ENCODE data around the gene NEMP1.

NEMP1 gene

DNA sequence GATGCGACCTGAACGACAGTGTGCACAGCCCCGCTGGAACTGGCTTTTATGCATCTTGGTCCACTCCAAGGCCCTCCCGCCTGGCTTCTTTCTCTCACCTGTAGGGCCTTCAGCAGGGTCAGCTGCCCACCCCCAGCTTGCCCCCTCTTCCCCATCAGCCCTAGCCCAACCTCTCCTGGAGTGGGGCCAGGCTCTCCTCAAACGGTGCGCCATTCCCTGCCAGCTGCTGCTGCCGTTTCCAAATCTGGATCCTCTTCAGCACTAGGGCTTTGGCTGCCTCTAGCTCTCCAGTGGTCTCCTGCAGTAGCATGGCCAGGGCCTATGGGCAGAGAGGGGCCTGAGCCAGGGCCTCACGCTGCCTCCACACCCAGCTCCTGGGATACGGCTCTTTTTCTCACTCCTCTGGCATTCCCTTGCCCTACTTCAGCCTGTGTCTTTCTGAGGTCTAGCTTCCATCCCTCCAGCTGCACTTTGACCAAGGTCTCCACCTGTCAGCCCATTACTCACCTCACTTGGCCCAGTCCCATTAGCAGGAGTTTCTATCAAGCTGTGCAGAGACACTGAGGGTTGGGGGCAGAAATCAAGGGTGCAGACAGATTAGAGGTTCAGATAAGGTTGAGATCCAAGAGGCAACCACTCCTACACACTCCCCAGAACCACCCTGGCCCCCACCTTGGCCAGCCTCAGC is 27.6 kb upstream of the NEMP1 start:
- H3K36me3 ChIP-seq (ENCODE audit: control insufficient read depth in 2 of 2, insufficient read depth in 2 of 2, low read length in 2 of 2), result peaks cover 47 to 54% of the 10 kb centered on the region in 2 donors
- no peak overlapping the region for H3K4me3 ChIP-seq (ENCODE audit: low read length in 2 of 2)
- no peaks in the 10 kb centered on the region for H3K27me3 ChIP-seq (ENCODE audit: control insufficient read depth in 2 of 2, insufficient read depth in 2 of 2, low read length in 2 of 2)
- H3K27ac ChIP-seq (ENCODE audit: low read depth in 2 of 2, low read length in 2 of 2), result no peak overlapping the region
- no peaks in the 10 kb centered on the region for H3K9me3 ChIP-seq (ENCODE audit: control insufficient read depth in 2 of 2, low read length in 2 of 2)
- no peak overlapping the region for H3K9ac ChIP-seq (ENCODE audit: low read depth in 1 of 2, low read length in 2 of 2)
- peaks cover 20% of the 10 kb centered on the region in 2 donors for H3K4me1 ChIP-seq (ENCODE audit: control insufficient read depth in 2 of 2, insufficient read depth in 2 of 2, low read length in 2 of 2)

GRCh38 chr12:57105011-57105753 is 26.6 kb upstream of the NEMP1 start:
- Histone ChIP-seq H3K27ac (ENCODE audit: low read depth in 2 of 2, low read length in 2 of 2) (no peak overlapping the region), H3K36me3 (ENCODE audit: control insufficient read depth in 2 of 2, insufficient read depth in 2 of 2, low read length in 2 of 2) (peaks cover 49 to 56% of the 10 kb centered on the region in 2 donors)

DNA sequence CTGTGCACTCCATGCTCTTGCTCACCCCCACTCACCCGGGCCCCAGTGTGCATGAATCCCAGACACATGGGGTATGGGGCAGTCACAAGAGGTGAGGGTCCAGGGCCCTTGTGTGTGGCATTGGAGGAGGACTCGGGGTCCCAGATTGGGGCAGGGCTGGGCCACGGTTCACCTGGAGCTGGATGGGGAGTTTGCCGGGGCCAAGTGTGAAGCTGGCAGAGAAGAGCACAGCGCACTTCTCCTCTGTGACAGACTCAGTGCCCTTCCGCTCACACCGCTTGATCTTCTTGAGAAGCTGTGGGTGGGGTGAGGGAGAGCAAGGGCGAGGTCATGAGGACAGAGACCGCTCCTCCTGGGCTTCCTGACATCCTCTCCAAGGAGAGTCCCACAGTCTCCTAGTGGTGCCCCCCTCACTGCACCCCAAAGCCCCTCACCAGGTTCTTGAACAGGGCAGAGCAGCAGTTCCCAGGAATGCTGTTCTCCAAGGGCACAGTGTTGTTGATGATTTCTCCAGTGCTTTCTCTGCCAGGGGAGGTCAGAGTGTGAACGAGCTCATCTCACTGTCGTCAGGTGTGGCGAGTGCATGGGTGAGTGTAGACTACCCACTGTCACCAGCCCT is 25.8 kb upstream of the NEMP1 start:
- Histone ChIP-seq H3K4me3 (ENCODE audit: low read length in 2 of 2) (no peak overlapping the region), H3K4me1 (ENCODE audit: control insufficient read depth in 2 of 2, insufficient read depth in 2 of 2, low read length in 2 of 2) (peaks cover 17 to 19% of the 10 kb centered on the region in 2 donors), H3K27me3 (ENCODE audit: control insufficient read depth in 2 of 2, insufficient read depth in 2 of 2, low read length in 2 of 2) (no peaks in the 10 kb centered on the region), H3K9ac (ENCODE audit: low read depth in 1 of 2, low read length in 2 of 2) (no peak overlapping the region), H3K9me3 (ENCODE audit: control insufficient read depth in 2 of 2, low read length in 2 of 2) (no peaks in the 10 kb centered on the region), H3K27ac (ENCODE audit: low read depth in 2 of 2, low read length in 2 of 2) (no peak overlapping the region), H3K36me3 (ENCODE audit: control insufficient read depth in 2 of 2, insufficient read depth in 2 of 2, low read length in 2 of 2) (peaks cover 54 to 64% of the 10 kb centered on the region in 2 donors)

More at GRCh38 chr12:57105011-57105753, 26.6 kb upstream of the NEMP1 start:
- no peak overlapping the region for H3K4me3 ChIP-seq (ENCODE audit: low read length in 2 of 2)
- H3K9me3 ChIP-seq (ENCODE audit: control insufficient read depth in 2 of 2, low read length in 2 of 2), result no peaks in the 10 kb centered on the region
- no peaks in the 10 kb centered on the region for H3K27me3 ChIP-seq (ENCODE audit: control insufficient read depth in 2 of 2, insufficient read depth in 2 of 2, low read length in 2 of 2)
- H3K9ac ChIP-seq (ENCODE audit: low read depth in 1 of 2, low read length in 2 of 2), result no peak overlapping the region
- H3K4me1 ChIP-seq (ENCODE audit: control insufficient read depth in 2 of 2, insufficient read depth in 2 of 2, low read length in 2 of 2), result peaks cover 23% of the 10 kb centered on the region in 2 donors

GRCh38 chr12:57103856-57104255 is 25.3 kb upstream of the NEMP1 start:
- H3K4me3 ChIP-seq (ENCODE audit: low read length in 2 of 2), result no peak overlapping the region
- no peaks in the 10 kb centered on the region for H3K27me3 ChIP-seq (ENCODE audit: control insufficient read depth in 2 of 2, insufficient read depth in 2 of 2, low read length in 2 of 2)
- no peak overlapping the region for H3K27ac ChIP-seq (ENCODE audit: low read depth in 2 of 2, low read length in 2 of 2)
- H3K9ac ChIP-seq (ENCODE audit: low read depth in 1 of 2, low read length in 2 of 2), result no peak overlapping the region
- H3K4me1 ChIP-seq (ENCODE audit: control insufficient read depth in 2 of 2, insufficient read depth in 2 of 2, low read length in 2 of 2), result peaks cover 14 to 18% of the 10 kb centered on the region in 2 donors
- peaks cover 58 to 69% of the 10 kb centered on the region in 2 donors for H3K36me3 ChIP-seq (ENCODE audit: control insufficient read depth in 2 of 2, insufficient read depth in 2 of 2, low read length in 2 of 2)
- no peaks in the 10 kb centered on the region for H3K9me3 ChIP-seq (ENCODE audit: control insufficient read depth in 2 of 2, low read length in 2 of 2)

GRCh38 chr12:57101892-57102695 is 23.5 kb upstream of the NEMP1 start:
- H3K27ac ChIP-seq (ENCODE audit: low read depth in 2 of 2, low read length in 2 of 2), result peak overlapping the region; percentile 62 to 77
- H3K4me1 ChIP-seq (ENCODE audit: control insufficient read depth in 2 of 2, insufficient read depth in 2 of 2, low read length in 2 of 2), result peaks cover 14 to 18% of the 10 kb centered on the region in 2 donors
- H3K9me3 ChIP-seq (ENCODE audit: control insufficient read depth in 2 of 2, low read length in 2 of 2), result no peaks in the 10 kb centered on the region
- peaks cover 62 to 74% of the 10 kb centered on the region in 2 donors for H3K36me3 ChIP-seq (ENCODE audit: control insufficient read depth in 2 of 2, insufficient read depth in 2 of 2, low read length in 2 of 2)
- H3K27me3 ChIP-seq (ENCODE audit: control insufficient read depth in 2 of 2, insufficient read depth in 2 of 2, low read length in 2 of 2), result no peaks in the 10 kb centered on the region
- H3K9ac ChIP-seq (ENCODE audit: low read depth in 1 of 2, low read length in 2 of 2), result no peak overlapping the region
- H3K4me3 ChIP-seq (ENCODE audit: low read length in 2 of 2), result no peak overlapping the region

GRCh38 chr12:57099766-57100165 is 21.2 kb upstream of the NEMP1 start:
- Histone ChIP-seq H3K9me3 (ENCODE audit: control insufficient read depth in 2 of 2, low read length in 2 of 2) (no peaks in the 10 kb centered on the region), H3K9ac (ENCODE audit: low read depth in 1 of 2, low read length in 2 of 2) (no peak overlapping the region), H3K4me3 (ENCODE audit: low read length in 2 of 2) (no peak overlapping the region), H3K4me1 (ENCODE audit: control insufficient read depth in 2 of 2, insufficient read depth in 2 of 2, low read length in 2 of 2) (peaks cover 14 to 18% of the 10 kb centered on the region in 2 donors), H3K27me3 (ENCODE audit: control insufficient read depth in 2 of 2, insufficient read depth in 2 of 2, low read length in 2 of 2) (no peaks in the 10 kb centered on the region), H3K36me3 (ENCODE audit: control insufficient read depth in 2 of 2, insufficient read depth in 2 of 2, low read length in 2 of 2) (peaks cover 56 to 73% of the 10 kb centered on the region in 2 donors), H3K27ac (ENCODE audit: low read depth in 2 of 2, low read length in 2 of 2) (peak overlapping the region in 1 of 2 donors; percentile 23)

GRCh38 chr12:57099047-57099714 is 20.6 kb upstream of the NEMP1 start:
- peaks cover 17 to 20% of the 10 kb centered on the region in 2 donors for H3K4me1 ChIP-seq (ENCODE audit: control insufficient read depth in 2 of 2, insufficient read depth in 2 of 2, low read length in 2 of 2)
- peaks cover 50 to 70% of the 10 kb centered on the region in 2 donors for H3K36me3 ChIP-seq (ENCODE audit: control insufficient read depth in 2 of 2, insufficient read depth in 2 of 2, low read length in 2 of 2)
- no peaks in the 10 kb centered on the region for H3K9me3 ChIP-seq (ENCODE audit: control insufficient read depth in 2 of 2, low read length in 2 of 2)

GRCh38 chr12:57098546-57098945 is 20.0 kb upstream of the NEMP1 start:
- H3K27ac ChIP-seq (ENCODE audit: low read depth in 2 of 2, low read length in 2 of 2), result peak overlapping the region in 1 of 2 donors; percentile 4
- peaks cover 21 to 24% of the 10 kb centered on the region in 2 donors for H3K4me1 ChIP-seq (ENCODE audit: control insufficient read depth in 2 of 2, insufficient read depth in 2 of 2, low read length in 2 of 2)
- H3K27me3 ChIP-seq (ENCODE audit: control insufficient read depth in 2 of 2, insufficient read depth in 2 of 2, low read length in 2 of 2), result no peaks in the 10 kb centered on the region
- peaks cover 45 to 65% of the 10 kb centered on the region in 2 donors for H3K36me3 ChIP-seq (ENCODE audit: control insufficient read depth in 2 of 2, insufficient read depth in 2 of 2, low read length in 2 of 2)
- H3K9ac ChIP-seq (ENCODE audit: low read depth in 1 of 2, low read length in 2 of 2), result no peak overlapping the region
- H3K4me3 ChIP-seq (ENCODE audit: low read length in 2 of 2), result no peak overlapping the region
- no peaks in the 10 kb centered on the region for H3K9me3 ChIP-seq (ENCODE audit: control insufficient read depth in 2 of 2, low read length in 2 of 2)

More at GRCh38 chr12:57099047-57099714, 20.6 kb upstream of the NEMP1 start:
- Histone ChIP-seq H3K4me3 (ENCODE audit: low read length in 2 of 2) (no peak overlapping the region), H3K27me3 (ENCODE audit: control insufficient read depth in 2 of 2, insufficient read depth in 2 of 2, low read length in 2 of 2) (no peaks in the 10 kb centered on the region), H3K27ac (ENCODE audit: low read depth in 2 of 2, low read length in 2 of 2) (peak overlapping the region in 1 of 2 donors; percentile 4), H3K9ac (ENCODE audit: low read depth in 1 of 2, low read length in 2 of 2) (no peak overlapping the region)

- Histone ChIP-seq H3K4me1 (ENCODE audit: control insufficient read depth in 2 of 2, insufficient read depth in 2 of 2, low read length in 2 of 2) (peaks cover 23 to 25% of the 10 kb centered on the region in 2 donors), H3K9ac (ENCODE audit: low read depth in 1 of 2, low read length in 2 of 2) (no peak overlapping the region), H3K36me3 (ENCODE audit: control insufficient read depth in 2 of 2, insufficient read depth in 2 of 2, low read length in 2 of 2) (peaks cover 45 to 64% of the 10 kb centered on the region in 2 donors), H3K4me3 (ENCODE audit: low read length in 2 of 2) (no peak overlapping the region), H3K27ac (ENCODE audit: low read depth in 2 of 2, low read length in 2 of 2) (no peak overlapping the region), H3K27me3 (ENCODE audit: control insufficient read depth in 2 of 2, insufficient read depth in 2 of 2, low read length in 2 of 2) (no peaks in the 10 kb centered on the region), H3K9me3 (ENCODE audit: control insufficient read depth in 2 of 2, low read length in 2 of 2) (no peaks in the 10 kb centered on the region)
Observed at GRCh38 chr12:57097554-57097835, 18.9 kb upstream of the NEMP1 start.
